ENCODE measurements around the gene NFATC4.

The NFATC4 gene

GRCh38 chr14:24426912-24427536 lies 59.0 kb downstream of the NFATC4 start:
- DNase-seq (ENCODE audit: low read depth) = no peak

GRCh38 chr14:24427537-24428508 lies 59.8 kb downstream of the NFATC4 start:
- H3K4me3 ChIP-seq (ENCODE audit: low read length) = no peak overlapping the region
- no peak for DNase-seq (ENCODE audit: low read depth)
- no peak for TF ChIP-seq CTCF (conservative IDR thresholded peaks at IDR 0.05; ENCODE audit: low read length)

More at GRCh38 chr14:24426912-24427536, 59.0 kb downstream of the NFATC4 start:
- H3K4me3 ChIP-seq (ENCODE audit: low read length) = no peak overlapping the region
- TF ChIP-seq CTCF (conservative IDR thresholded peaks at IDR 0.05; ENCODE audit: low read length) = no peak

- DNase-seq (ENCODE audit: low read depth) = no peak
- peak overlapping the region; percentile 79 for H3K4me3 ChIP-seq (ENCODE audit: low read length)
- no peak for TF ChIP-seq CTCF (conservative IDR thresholded peaks at IDR 0.05; ENCODE audit: low read length)
Measured at GRCh38 chr14:24428628-24429394, 60.8 kb downstream of the NFATC4 start.

All from AG10803 (cell line).